Gastroesophageal sphincter (tissue), 4 donors: ENCODE results near the gene COA3. TPM values are rescaled to one million over a fixed set of nuclear protein-coding genes. Genes with fewer than 3 reads are reported as not detected.

Source experiments
- ATAC-seq: fragments of 150-250 bp; one replicate; pipeline ENCODE4 v1.9.1; 2016; ENCODE audit warnings: mild to moderate bottlenecking, moderate library complexity
- H3K27ac ChIP-seq, 4 donors: fragments of 200-600 bp; sonication (generic) in 3 of 4; 1 replicate in 3 of 4; 2 replicates in 1 of 4; pipeline ENCODE4 v1.5.1; 2016 to 2019
- H3K27me3 ChIP-seq: fragments of 200-600 bp; sonication (generic); one replicate; pipeline ENCODE4 v1.5.1; 2019
- H3K36me3 ChIP-seq, 2 donors: fragments of 200-600 bp; sonication (generic); one replicate each; pipeline ENCODE4 v1.5.1; 2019; ENCODE audit warnings: control low read depth in 1 of 2
- H3K4me1 ChIP-seq, 3 donors: fragments of 200-600 bp; sonication (generic); 1 replicate in 2 of 3; 2 replicates in 1 of 3; pipeline ENCODE4 v1.5.1; 2016 to 2019; ENCODE audit warnings: control low read depth in 2 of 3
- H3K4me3 ChIP-seq, 2 donors: fragments of 200-600 bp; sonication (generic); one replicate each; pipeline ENCODE4 v1.5.1; 2019; ENCODE audit warnings: mild to moderate bottlenecking in 1 of 2, moderate library complexity in 1 of 2
- H3K9me3 ChIP-seq, 3 donors: fragments of 200-600 bp; sonication (generic); one replicate each; pipeline ENCODE4 v1.5.1; 2017 to 2019; ENCODE audit warnings: control low read depth in 2 of 3
- EP300 ChIP-seq: sonication (generic); formaldehyde crosslinking; IDR thresholded peaks from one replicate; pipeline ENCODE4 v1.6.1; 2017; ENCODE audit warnings: antibody characterized with exemption, mild to moderate bottlenecking
- POLR2A ChIP-seq, 2 donors: fragments of 450-650 bp; IDR thresholded peaks; one replicate each; pipeline ENCODE4 v1.6.1; 2017; ENCODE audit warnings: antibody characterized with exemption in 2 of 2, mild to moderate bottlenecking in 2 of 2, moderate library complexity in 1 of 2
- POLR2AphosphoS5 ChIP-seq: sonication (generic); formaldehyde crosslinking; IDR thresholded peaks from one replicate; pipeline ENCODE4 v1.6.1; 2017; ENCODE audit warnings: antibody characterized with exemption
- WGBS, 2 donors: methylation state at CpG; one replicate each; pipeline ENCODE4 v1.1.5; 2018; ENCODE audit warnings: low coverage in 1 of 2; 5-methylcytosine and 5-hydroxymethylcytosine counted together
- total RNA-seq, 4 donors: library from RNA; depleted of rRNA; stranded (reverse); fragments of >200 nt; gene quantifications; one replicate each; pipeline ENCODE4 v1.1.0, GENCODE V29; 2016
- TF ChIP-seq, protein P1 (sequence below), 4 experiments: fragments of 200-600 bp in 2 of 4; fragments of 450-650 bp in 2 of 4; sonication (generic) in 1 of 4; IDR thresholded peaks; one replicate each; pipeline ENCODE4 v1.5.1; 2017 to 2019; ENCODE audit warnings: antibody characterized with exemption in 4 of 4, mild to moderate bottlenecking in 2 of 4, moderate library complexity in 2 of 4

Gene COA3
- total RNA-seq, 4 donors from 2014 or later = 55.3 to 81.4 (median 66.8) TPM

DNA sequence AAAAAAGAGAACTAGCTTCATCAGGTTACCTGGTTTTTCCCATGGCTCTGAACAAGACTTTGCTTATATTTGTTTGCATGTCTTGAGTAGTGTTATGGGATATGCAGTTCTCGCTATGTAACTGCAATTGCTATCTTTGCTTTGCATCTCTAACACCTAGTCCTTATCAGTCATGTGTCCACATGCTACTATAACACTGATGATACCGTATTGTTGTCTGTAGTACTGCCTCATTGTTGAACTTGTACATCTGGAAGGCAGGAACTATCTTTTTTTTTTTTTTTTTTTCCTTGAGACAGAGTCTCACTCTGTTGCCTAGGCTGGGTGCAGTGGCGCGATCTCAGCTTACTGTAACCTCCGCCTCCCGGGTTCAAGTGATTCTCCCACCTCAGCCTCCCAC lies 37.2 kb upstream of the COA3 start:
- Histone ChIP-seq H3K4me1 (peaks cover 0 to 27% (median 12%) of the 10 kb centered on the region in 3 donors), H3K36me3 (peaks cover 3 to 61% of the 10 kb centered on the region in 2 donors), H3K4me3 (no peak overlapping the region), H3K27ac (no peak overlapping the region), H3K9me3 (no peaks in the 10 kb centered on the region), H3K27me3 (no peaks in the 10 kb centered on the region)
- 97 to 100% methylated on average over 2 to 6 of the region's 6 CpGs for WGBS, 2 donors
- ATAC-seq = no peak
- no peak for TF ChIP-seq EP300
- TF ChIP-seq, protein P1, sequence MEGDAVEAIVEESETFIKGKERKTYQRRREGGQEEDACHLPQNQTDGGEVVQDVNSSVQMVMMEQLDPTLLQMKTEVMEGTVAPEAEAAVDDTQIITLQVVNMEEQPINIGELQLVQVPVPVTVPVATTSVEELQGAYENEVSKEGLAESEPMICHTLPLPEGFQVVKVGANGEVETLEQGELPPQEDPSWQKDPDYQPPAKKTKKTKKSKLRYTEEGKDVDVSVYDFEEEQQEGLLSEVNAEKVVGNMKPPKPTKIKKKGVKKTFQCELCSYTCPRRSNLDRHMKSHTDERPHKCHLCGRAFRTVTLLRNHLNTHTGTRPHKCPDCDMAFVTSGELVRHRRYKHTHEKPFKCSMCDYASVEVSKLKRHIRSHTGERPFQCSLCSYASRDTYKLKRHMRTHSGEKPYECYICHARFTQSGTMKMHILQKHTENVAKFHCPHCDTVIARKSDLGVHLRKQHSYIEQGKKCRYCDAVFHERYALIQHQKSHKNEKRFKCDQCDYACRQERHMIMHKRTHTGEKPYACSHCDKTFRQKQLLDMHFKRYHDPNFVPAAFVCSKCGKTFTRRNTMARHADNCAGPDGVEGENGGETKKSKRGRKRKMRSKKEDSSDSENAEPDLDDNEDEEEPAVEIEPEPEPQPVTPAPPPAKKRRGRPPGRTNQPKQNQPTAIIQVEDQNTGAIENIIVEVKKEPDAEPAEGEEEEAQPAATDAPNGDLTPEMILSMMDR (IDR thresholded peaks at IDR 0.05) = no peak
- TF ChIP-seq POLR2A (IDR thresholded peaks at IDR 0.05) = no peak
- no peak for TF ChIP-seq POLR2AphosphoS5

DNA sequence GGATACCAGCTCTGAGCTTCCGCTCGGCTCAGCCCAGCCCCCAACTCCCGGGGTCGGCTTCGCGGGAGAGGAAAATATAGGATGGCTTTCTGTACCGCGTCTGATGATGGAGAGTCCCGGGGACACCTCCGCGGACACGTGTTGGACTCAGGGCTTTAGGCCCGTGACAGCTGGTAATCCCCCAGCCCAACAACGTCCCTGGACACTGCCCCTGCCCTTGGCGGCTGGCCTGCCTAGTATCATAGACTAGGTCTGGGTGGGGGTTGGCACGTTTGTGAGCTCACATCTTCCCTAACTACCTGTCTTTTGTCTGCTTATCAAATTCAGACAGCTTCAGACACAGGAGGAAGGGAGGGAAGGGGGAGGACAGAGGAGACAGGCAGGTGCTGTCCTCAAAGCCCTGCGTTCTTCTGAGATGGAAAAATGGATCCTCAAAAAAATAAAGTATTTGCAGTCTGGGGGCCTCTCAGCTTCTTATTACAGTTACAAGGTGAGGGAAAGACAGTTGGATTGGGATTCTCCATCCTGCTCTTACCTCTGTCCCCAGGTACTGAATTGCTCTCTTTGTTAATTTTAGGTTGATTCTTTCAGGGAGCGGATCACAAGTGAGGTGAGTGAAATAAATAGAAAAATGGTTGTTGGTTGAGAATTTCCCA lies 35.4 kb upstream of the COA3 start:
- peak overlapping the region; percentile 63 to 85 for H3K4me3 ChIP-seq
- H3K27me3 ChIP-seq = no peaks in the 10 kb centered on the region
- no peak for TF ChIP-seq POLR2AphosphoS5
- TF ChIP-seq, protein P1 (IDR thresholded peaks at IDR 0.05) = no peak
- no peak for TF ChIP-seq EP300
- TF ChIP-seq POLR2A (IDR thresholded peaks at IDR 0.05) = no peak
- H3K9me3 ChIP-seq = no peaks in the 10 kb centered on the region
- no peak for ATAC-seq
- WGBS, 2 donors = 0 to 60% methylated on average over 3 of the region's 18 CpGs
- peak overlapping the region; percentile 88 to 95 (median 90) for H3K27ac ChIP-seq
- peaks cover 0 to 43% of the 10 kb centered on the region in 2 donors for H3K36me3 ChIP-seq
- H3K4me1 ChIP-seq = peaks cover 0 to 27% (median 12%) of the 10 kb centered on the region in 3 donors

DNA sequence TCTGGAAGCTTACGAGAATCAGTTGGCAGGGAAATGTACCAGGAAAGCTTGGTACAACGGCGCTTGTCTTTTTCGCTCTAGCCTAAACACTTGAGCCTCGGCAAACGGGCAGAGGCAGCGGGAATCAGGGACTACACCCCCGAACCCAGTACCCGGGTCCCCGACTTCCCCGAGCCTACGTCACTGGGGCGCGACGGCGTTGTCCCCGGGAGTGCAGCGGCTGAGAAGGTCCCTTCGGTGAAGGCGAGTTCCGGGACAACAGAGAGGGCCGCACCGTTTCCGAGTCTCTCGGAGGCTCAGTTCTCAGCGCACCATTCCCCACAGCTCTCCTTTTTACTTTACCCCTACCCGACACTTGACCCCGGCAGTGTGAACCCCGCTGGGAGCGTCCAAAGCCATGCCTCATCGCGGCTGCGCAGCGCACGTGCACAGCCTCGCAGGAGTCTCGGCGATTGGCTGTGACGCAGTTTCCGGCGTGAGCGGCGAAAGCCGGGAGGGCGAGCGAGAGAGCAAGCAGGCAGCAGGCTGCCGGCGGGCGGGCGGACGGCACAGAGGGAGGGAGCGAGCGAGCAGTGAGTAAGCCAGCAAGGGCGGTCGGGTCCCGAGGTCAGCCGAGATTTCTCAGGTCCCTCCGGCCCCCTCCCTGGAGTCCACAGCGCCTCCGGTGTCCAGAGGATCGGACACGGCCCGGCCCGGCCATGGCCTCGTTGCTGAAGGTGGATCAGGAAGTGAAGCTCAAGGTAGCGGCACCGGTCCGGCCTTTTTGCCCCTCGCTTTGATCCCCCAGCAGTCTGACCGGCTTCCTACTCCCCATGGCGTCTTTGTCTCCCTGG lies 34.6 kb upstream of the COA3 start, which contains the start of gene PSME3:
TSS of gene PSME3 (plus strand) at position 464 of the 833 bp plus-strand sequence. CDS start at position 699, 235 bp downstream.
- 0 to 4% methylated on average over 10 to 12 of the region's 71 CpGs for WGBS, 2 donors
- H3K4me1 ChIP-seq = peaks cover 0 to 27% (median 12%) of the 10 kb centered on the region in 3 donors
- no peaks in the 10 kb centered on the region for H3K27me3 ChIP-seq
- peak within 1 kb of the TSS; percentile 88 to 95 (median 90) for H3K27ac ChIP-seq
- H3K36me3 ChIP-seq = peaks cover 0 to 35% of the 10 kb centered on the region in 2 donors
- peak; percentile 97 for ATAC-seq
- peak within 1 kb of the TSS; percentile 63 to 85 for H3K4me3 ChIP-seq
- TF ChIP-seq EP300 = no peak
- peak; percentile 99 for TF ChIP-seq POLR2AphosphoS5
- peak; percentile 90 to 92 for TF ChIP-seq POLR2A (IDR thresholded peaks at IDR 0.05)
- no peaks in the 10 kb centered on the region for H3K9me3 ChIP-seq

DNA sequence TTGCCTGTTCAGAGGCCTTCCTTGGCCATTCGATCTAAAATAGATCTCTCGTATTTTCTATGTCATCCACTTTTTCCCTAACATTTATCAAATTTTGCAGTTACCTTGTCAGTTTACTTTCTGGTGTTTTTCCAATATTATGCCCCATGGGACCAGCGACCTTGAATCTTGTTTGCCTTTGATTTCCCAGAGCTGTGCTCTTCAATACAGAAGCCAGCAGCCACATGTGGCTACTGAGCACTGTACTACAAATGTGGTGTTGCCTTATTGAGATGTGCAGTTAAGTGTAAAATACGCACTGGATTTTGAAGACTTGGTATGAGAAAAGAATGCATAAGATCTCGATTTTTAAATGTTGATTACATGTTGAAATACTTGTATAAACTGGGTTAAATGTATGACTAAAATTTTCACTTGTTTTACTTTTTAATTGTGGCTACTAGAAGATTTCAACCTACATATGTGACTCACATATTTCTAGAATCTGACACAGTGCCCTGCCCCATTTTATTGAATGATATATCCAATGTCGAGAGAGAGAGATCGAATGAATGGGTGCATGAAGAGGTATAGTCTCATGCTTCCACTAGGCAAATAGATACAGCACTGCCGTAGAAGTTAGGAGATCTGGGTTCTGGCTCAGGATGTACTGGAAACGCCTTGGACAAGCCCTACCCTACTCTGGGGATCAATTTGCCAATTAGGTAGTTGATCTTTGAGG lies 33.9 kb upstream of the COA3 start:
- H3K9me3 ChIP-seq = no peaks in the 10 kb centered on the region
- peaks cover 0 to 27% of the 10 kb centered on the region in 2 donors for H3K36me3 ChIP-seq
- WGBS, 2 donors = 47 to 49% methylated on average over 5 to 9 of the region's 9 CpGs
- H3K27me3 ChIP-seq = no peaks in the 10 kb centered on the region
- H3K4me1 ChIP-seq = peaks cover 0 to 27% (median 12%) of the 10 kb centered on the region in 3 donors
- peak; percentile 19 for ATAC-seq
- peak overlapping the region; percentile 88 to 95 (median 90) for H3K27ac ChIP-seq
- TF ChIP-seq POLR2A (IDR thresholded peaks at IDR 0.05) (no peak), EP300 (no peak), POLR2AphosphoS5 (no peak)
- TF ChIP-seq, protein P1 (IDR thresholded peaks at IDR 0.05) = no peak
- H3K4me3 ChIP-seq = peak overlapping the region; percentile 63 to 85

DNA sequence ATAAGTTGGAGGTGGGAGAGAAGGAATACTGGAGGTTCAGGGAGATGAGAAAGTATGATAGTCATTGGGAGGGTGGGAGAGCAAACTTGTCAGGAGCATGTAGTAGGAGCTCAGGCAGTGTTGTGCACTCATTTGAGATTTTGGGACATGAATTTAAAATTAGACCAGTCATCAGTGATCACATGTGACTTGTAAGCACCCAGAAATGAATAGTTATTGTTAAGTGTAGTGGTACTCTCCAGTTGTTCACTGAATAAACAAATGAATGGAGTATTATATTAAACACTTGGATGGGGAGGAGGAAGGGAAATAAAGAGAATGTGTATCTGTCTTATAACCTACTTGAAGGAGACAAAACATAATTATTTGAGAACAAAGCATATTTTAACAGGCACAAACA lies 32.5 kb upstream of the COA3 start:
- H3K4me1 ChIP-seq = peaks cover 0 to 27% (median 12%) of the 10 kb centered on the region in 3 donors
- no peak overlapping the region for H3K4me3 ChIP-seq
- ATAC-seq = no peak

More for the DNA sequence above, 32.5 kb upstream of the COA3 start:
- Histone ChIP-seq H3K9me3 (no peaks in the 10 kb centered on the region), H3K27me3 (no peaks in the 10 kb centered on the region), H3K27ac (no peak overlapping the region), H3K36me3 (peaks cover 0 to 13% of the 10 kb centered on the region in 2 donors)
- TF ChIP-seq POLR2A (IDR thresholded peaks at IDR 0.05) (no peak), EP300 (no peak), POLR2AphosphoS5 (no peak)
- TF ChIP-seq, protein P1 (IDR thresholded peaks at IDR 0.05) = no peak
